ENCODE measurements around the gene MFAP3L. TPM values are rescaled to one million over a fixed set of nuclear protein-coding genes. Genes with fewer than 3 reads are reported as not detected.

MFAP3L gene
- total RNA-seq, 1 donor from 2014 or later: 14.2 TPM

DNA sequence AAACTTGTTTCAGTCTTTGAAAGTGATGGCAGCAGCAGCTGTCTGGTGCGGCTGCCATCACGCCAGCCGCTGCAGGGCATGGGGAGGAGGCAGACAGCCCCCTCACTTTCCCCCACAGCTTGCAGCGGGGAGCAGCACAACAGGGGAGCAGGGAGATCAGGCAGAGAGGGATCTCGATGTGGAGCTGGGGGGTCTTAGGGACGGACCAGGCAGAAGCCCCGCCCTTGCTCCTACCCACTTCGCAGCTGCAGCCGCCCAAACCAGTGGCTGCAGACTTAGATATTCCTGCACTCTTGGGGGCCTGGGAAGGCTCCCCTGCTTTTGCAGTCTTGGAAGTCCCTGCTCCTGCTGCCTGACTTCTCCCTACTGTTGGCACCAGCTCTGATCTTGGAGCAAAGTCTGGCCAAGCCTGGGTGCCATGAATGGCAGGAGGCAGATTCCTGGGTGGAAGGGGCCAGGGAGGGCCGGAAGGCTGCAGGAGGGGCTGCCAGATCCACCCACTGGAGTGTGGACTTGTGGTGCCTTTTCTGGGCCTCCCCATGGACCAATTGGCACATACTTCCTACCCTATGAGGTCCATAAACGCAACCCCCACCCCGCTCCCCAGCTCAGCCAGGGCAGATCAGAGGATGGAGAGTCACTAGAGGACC is 14.0 kb upstream of the MFAP3L start:
- Histone ChIP-seq H3K36me3 (ENCODE audit: control insufficient read depth, insufficient read depth, low read length) (no peaks in the 10 kb centered on the region), H3K27me3 (ENCODE audit: control insufficient read depth, insufficient read depth, low read length) (no peaks in the 10 kb centered on the region), H3K4me3 (ENCODE audit: low read depth, low read length) (no peak overlapping the region)
- no peak for DNase-seq (ENCODE audit: low read depth)
- TF ChIP-seq, protein P1, sequence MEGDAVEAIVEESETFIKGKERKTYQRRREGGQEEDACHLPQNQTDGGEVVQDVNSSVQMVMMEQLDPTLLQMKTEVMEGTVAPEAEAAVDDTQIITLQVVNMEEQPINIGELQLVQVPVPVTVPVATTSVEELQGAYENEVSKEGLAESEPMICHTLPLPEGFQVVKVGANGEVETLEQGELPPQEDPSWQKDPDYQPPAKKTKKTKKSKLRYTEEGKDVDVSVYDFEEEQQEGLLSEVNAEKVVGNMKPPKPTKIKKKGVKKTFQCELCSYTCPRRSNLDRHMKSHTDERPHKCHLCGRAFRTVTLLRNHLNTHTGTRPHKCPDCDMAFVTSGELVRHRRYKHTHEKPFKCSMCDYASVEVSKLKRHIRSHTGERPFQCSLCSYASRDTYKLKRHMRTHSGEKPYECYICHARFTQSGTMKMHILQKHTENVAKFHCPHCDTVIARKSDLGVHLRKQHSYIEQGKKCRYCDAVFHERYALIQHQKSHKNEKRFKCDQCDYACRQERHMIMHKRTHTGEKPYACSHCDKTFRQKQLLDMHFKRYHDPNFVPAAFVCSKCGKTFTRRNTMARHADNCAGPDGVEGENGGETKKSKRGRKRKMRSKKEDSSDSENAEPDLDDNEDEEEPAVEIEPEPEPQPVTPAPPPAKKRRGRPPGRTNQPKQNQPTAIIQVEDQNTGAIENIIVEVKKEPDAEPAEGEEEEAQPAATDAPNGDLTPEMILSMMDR (IDR thresholded peaks at IDR 0.05; ENCODE audit: insufficient read depth, low read length, poor library complexity, severe bottlenecking): no peak

DNA sequence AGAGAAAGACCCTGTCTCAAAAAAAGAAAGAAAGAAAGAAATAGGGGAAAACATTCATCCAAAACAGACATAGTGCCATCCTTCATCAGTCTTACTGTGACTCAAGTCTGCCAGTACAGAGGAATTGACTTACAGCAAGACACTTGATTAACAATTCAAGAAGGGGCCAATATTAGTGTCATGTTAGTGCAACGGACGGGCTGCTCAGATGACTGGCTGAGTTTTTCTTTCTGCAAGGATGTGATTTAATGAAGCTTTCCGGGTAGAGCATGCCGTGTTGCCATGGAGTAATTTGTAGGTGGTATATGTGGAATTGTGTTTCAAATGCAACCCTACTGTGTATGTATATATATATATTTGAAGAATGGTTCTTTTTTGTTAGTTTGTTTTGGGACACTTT is 12.6 kb upstream of the MFAP3L start:
- DNase-seq (ENCODE audit: low read depth): no peak
- Histone ChIP-seq H3K36me3 (ENCODE audit: control insufficient read depth, insufficient read depth, low read length) (no peaks in the 10 kb centered on the region), H3K4me3 (ENCODE audit: low read depth, low read length) (no peak overlapping the region), H3K27me3 (ENCODE audit: control insufficient read depth, insufficient read depth, low read length) (no peaks in the 10 kb centered on the region)
- TF ChIP-seq, protein P1 (IDR thresholded peaks at IDR 0.05; ENCODE audit: insufficient read depth, low read length, poor library complexity, severe bottlenecking): no peak

DNA sequence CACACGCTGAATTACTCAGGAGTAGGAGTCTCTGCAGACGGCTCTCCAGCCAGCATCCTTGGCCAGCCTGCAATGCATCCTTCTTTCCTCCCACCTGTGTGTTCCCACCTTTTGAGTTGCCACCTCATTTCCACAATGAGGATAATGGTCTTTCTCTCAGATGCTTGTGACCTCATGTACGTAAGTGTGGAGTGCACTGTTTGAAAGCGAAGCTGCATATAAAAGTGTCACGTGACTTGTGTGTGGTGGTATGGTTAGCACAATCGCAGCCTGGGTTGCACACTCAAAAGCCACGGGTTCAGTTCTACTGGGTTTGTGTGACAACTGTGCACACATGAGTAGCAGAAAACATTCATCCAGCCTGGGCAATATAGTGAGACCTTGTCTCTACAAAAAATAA is 12.0 kb upstream of the MFAP3L start:
- Histone ChIP-seq H3K27me3 (ENCODE audit: control insufficient read depth, insufficient read depth, low read length) (no peaks in the 10 kb centered on the region), H3K36me3 (ENCODE audit: control insufficient read depth, insufficient read depth, low read length) (no peaks in the 10 kb centered on the region), H3K4me3 (ENCODE audit: low read depth, low read length) (no peak overlapping the region)
- no peak for DNase-seq (ENCODE audit: low read depth)
- TF ChIP-seq, protein P1 (IDR thresholded peaks at IDR 0.05; ENCODE audit: insufficient read depth, low read length, poor library complexity, severe bottlenecking): no peak

GRCh38 chr4:170037481-170037880 is 11.3 kb upstream of the MFAP3L start:
- TF ChIP-seq, protein P1 (IDR thresholded peaks at IDR 0.05; ENCODE audit: insufficient read depth, low read length, poor library complexity, severe bottlenecking): no peak
- Histone ChIP-seq H3K27me3 (ENCODE audit: control insufficient read depth, insufficient read depth, low read length) (no peaks in the 10 kb centered on the region), H3K4me3 (ENCODE audit: low read depth, low read length) (no peak overlapping the region), H3K36me3 (ENCODE audit: control insufficient read depth, insufficient read depth, low read length) (no peaks in the 10 kb centered on the region)
- DNase-seq (ENCODE audit: low read depth): no peak

DNA sequence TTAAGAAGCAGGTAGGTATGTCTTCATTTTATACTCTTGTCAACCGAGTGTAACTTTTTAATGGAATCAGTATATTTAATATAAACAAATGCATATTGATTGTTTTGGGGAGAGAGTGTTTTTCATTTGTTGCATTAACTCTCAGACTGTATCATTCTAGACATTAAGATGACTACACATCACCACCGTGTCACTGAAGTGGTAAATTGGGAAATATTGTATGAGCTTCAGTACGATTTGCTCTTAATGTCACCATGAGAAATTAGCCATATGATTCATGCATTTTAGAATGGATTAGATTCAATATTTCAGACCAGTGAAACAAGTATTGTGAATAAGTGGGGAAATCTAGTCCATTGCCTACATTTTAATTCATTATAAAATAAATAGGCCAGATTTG is 9.7 kb upstream of the MFAP3L start:
- TF ChIP-seq, protein P1 (IDR thresholded peaks at IDR 0.05; ENCODE audit: insufficient read depth, low read length, poor library complexity, severe bottlenecking): no peak
- Histone ChIP-seq H3K36me3 (ENCODE audit: control insufficient read depth, insufficient read depth, low read length) (no peaks in the 10 kb centered on the region), H3K27me3 (ENCODE audit: control insufficient read depth, insufficient read depth, low read length) (no peaks in the 10 kb centered on the region), H3K4me3 (ENCODE audit: low read depth, low read length) (no peak overlapping the region)
- DNase-seq (ENCODE audit: low read depth): no peak

DNA sequence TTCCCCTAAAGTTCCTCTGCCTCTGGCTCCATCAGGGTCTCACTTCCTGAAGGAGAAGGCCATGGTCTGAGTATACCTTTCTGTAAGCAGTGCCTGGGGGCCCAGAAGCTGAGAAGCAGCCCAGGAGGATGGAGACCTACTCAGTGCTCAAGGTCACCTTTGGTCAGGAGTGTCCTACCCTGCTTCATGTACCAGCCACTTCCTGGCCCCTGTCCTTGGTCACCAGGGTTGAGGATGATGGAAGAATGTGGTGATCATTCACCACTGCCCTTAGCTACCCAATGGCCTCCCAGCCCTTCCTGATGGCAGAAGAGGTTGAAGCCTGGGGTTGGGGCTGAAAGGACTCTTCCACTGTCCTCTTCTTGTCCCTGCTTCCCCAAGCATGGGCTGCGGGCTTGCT is 9.0 kb upstream of the MFAP3L start:
- TF ChIP-seq, protein P1 (IDR thresholded peaks at IDR 0.05; ENCODE audit: insufficient read depth, low read length, poor library complexity, severe bottlenecking): no peak
- H3K4me3 ChIP-seq (ENCODE audit: low read depth, low read length): no peak overlapping the region
- no peaks in the 10 kb centered on the region for H3K36me3 ChIP-seq (ENCODE audit: control insufficient read depth, insufficient read depth, low read length)
- no peak for DNase-seq (ENCODE audit: low read depth)
- no peaks in the 10 kb centered on the region for H3K27me3 ChIP-seq (ENCODE audit: control insufficient read depth, insufficient read depth, low read length)
